ENCODE data around the gene TRIP10. TPM values are rescaled to one million over a fixed set of nuclear protein-coding genes. Genes with fewer than 3 reads are reported as not detected.

Gene TRIP10
- total and polyA plus RNA-seq, 2 of the 13 experiments (the other 11 are each of a cell fraction or from before 2014, with no cell fraction given), result 32.5 to 33.2 TPM

DNA sequence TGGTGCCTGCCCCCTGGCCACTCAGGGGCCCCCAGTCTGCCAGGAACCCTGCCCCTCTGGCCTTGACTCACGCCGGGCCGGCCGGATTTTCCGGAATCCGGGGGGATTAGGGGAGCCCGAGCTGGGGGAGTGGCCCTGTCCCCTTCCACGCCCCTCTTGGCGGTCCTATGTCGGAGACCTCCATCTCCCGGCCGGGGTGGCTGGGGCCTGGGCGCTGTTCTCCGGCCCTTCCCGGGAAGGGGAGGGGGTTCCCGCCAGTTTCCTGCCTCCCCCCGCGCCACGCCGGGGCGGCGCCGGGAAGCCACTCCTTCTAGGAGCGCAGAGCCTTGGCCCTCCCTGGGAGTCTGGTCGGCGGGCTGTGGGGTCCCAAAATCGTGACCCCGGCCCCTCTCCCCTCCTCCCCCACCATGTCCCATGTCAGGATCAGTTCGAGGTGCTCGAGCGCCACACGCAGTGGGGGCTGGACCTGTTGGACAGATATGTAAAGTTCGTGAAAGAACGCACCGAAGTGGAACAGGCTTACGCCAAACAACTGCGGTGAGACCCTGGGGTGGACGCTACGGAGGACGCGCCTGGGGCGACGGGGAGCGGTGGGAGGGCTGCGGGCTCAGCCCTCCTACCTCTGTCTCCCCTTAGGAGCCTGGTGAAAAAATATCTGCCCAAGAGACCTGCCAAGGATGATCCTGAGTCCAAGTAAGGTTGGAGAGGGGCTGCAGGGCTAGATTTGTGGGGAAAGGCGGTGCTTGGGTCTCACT lies 1.3 kb downstream of the TRIP10 start (continued):
- peak; percentile 27; the same call in 1 of the 2 replicates for TF ChIP-seq ZGPAT (CRISPR knock-in tag; IDR thresholded peaks at IDR 0.05)
- TF ChIP-seq, protein P1, sequence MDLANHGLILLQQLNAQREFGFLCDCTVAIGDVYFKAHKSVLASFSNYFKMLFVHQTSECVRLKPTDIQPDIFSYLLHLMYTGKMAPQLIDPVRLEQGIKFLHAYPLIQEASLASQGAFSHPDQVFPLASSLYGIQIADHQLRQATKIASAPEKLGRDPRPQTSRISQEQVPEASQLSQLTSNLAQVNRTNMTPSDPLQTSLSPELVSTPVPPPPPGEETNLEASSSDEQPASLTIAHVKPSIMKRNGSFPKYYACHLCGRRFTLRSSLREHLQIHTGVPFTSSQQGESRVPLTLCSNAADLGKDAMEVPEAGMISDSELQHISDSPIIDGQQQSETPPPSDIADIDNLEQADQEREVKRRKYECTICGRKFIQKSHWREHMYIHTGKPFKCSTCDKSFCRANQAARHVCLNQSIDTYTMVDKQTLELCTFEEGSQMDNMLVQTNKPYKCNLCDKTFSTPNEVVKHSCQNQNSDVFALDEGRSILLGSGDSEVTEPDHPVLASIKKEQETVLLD (CRISPR knock-in tag; IDR thresholded peaks at IDR 0.05; ENCODE audit: low read depth), result no peak; the same call in 1 of the 2 replicates
- peak; percentile 67 for TF ChIP-seq ZBTB7B (CRISPR knock-in tag; IDR thresholded peaks at IDR 0.05)
- peak; percentile 69; the same call in 1 of the 2 replicates for TF ChIP-seq YEATS2 (CRISPR knock-in tag; IDR thresholded peaks at IDR 0.05; ENCODE audit: borderline replicate concordance)
- TF ChIP-seq NRL (CRISPR knock-in tag; IDR thresholded peaks at IDR 0.05; ENCODE audit: borderline replicate concordance), result 0 out of 2 replicates have a peak, but pooled peaks have one; percentile 27
- no peak for TF ChIP-seq ZNF101 (CRISPR knock-in tag; IDR thresholded peaks at IDR 0.05; ENCODE audit: borderline replicate concordance, low read depth)
- TF ChIP-seq ZNF10 (CRISPR knock-in tag; IDR thresholded peaks at IDR 0.05; ENCODE audit: borderline replicate concordance, low read depth), result no peak
- no peak for TF ChIP-seq ZSCAN29 (CRISPR knock-in tag; conservative IDR thresholded peaks at IDR 0.05)
- no peak for TF ChIP-seq ZNF124 (CRISPR knock-in tag; IDR thresholded peaks at IDR 0.05)
- TF ChIP-seq, protein P2, sequence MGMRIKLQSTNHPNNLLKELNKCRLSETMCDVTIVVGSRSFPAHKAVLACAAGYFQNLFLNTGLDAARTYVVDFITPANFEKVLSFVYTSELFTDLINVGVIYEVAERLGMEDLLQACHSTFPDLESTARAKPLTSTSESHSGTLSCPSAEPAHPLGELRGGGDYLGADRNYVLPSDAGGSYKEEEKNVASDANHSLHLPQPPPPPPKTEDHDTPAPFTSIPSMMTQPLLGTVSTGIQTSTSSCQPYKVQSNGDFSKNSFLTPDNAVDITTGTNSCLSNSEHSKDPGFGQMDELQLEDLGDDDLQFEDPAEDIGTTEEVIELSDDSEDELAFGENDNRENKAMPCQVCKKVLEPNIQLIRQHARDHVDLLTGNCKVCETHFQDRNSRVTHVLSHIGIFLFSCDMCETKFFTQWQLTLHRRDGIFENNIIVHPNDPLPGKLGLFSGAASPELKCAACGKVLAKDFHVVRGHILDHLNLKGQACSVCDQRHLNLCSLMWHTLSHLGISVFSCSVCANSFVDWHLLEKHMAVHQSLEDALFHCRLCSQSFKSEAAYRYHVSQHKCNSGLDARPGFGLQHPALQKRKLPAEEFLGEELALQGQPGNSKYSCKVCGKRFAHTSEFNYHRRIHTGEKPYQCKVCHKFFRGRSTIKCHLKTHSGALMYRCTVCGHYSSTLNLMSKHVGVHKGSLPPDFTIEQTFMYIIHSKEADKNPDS (CRISPR knock-in tag; IDR thresholded peaks at IDR 0.05), result no peak
- TF ChIP-seq ARID2 (CRISPR knock-in tag; IDR thresholded peaks at IDR 0.05; ENCODE audit: borderline replicate concordance), result peak; percentile 56; the same call in 1 of the 2 replicates
- no peak for TF ChIP-seq FOXP1 (IDR thresholded peaks at IDR 0.05)
- TF ChIP-seq FOXP1 (CRISPR knock-in tag; IDR thresholded peaks at IDR 0.05), result no peak
- TF ChIP-seq ZSCAN21 (CRISPR knock-in tag; IDR thresholded peaks at IDR 0.05; ENCODE audit: borderline replicate concordance), result no peak; the same call in 1 of the 2 replicates
- no peak for TF ChIP-seq SRY (CRISPR knock-in tag; IDR thresholded peaks at IDR 0.05)
- TF ChIP-seq, protein P3, sequence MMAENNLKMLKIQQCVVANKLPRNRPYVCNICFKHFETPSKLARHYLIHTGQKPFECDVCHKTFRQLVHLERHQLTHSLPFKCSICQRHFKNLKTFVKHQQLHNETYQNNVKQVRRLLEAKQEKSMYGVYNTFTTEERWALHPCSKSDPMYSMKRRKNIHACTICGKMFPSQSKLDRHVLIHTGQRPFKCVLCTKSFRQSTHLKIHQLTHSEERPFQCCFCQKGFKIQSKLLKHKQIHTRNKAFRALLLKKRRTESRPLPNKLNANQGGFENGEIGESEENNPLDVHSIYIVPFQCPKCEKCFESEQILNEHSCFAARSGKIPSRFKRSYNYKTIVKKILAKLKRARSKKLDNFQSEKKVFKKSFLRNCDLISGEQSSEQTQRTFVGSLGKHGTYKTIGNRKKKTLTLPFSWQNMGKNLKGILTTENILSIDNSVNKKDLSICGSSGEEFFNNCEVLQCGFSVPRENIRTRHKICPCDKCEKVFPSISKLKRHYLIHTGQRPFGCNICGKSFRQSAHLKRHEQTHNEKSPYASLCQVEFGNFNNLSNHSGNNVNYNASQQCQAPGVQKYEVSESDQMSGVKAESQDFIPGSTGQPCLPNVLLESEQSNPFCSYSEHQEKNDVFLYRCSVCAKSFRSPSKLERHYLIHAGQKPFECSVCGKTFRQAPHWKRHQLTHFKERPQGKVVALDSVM (CRISPR knock-in tag; IDR thresholded peaks at IDR 0.05), result no peak
- TF ChIP-seq ZNF326 (CRISPR knock-in tag; IDR thresholded peaks at IDR 0.05; ENCODE audit: borderline replicate concordance), result no peak
- TF ChIP-seq IKZF5 (CRISPR knock-in tag; IDR thresholded peaks at IDR 0.05), result 0 out of 2 replicates have a peak, but pooled peaks have one; percentile 30
- TF ChIP-seq IRF2 (CRISPR knock-in tag; IDR thresholded peaks at IDR 0.05), result no peak
- peak; percentile 63 for TF ChIP-seq SRSF1 (optimal IDR thresholded peaks at IDR 0.05; ENCODE audit: low read depth, low read length)

Measured in HepG2 (cell line).